Adrenal gland (tissue), 12 donors: ENCODE results near the gene RALGPS1. TPM values are rescaled to one million over a fixed set of nuclear protein-coding genes. Genes with fewer than 3 reads are reported as not detected.
"Not testable (repeated sequence)": the region's sequence is repeated elsewhere in the genome, so short reads cannot be mapped to it uniquely, and the experiment has no call there.

ENCODE experiments used
- DNase-seq, 7 donors: peaks; one replicate each; pipeline ENCODE4 v3.0.0-alpha.2; 2019 to 2020
- H3K27ac ChIP-seq, 5 donors: fragments of 200-600 bp; sonication (generic) in 4 of 5; 1 replicate in 3 of 5; 2 replicates in 2 of 5; pipeline versions ENCODE4 v1.5.1 to v1.8.0; 2016 to 2020; ENCODE audit warnings: mild to moderate bottlenecking in 1 of 5
- H3K27me3 ChIP-seq: fragments of 200-600 bp; 2 replicates; pipeline ENCODE4 v1.8.0; 2021
- H3K36me3 ChIP-seq, 2 donors: fragments of 200-600 bp; replicated peaks in 1 of 2; 1 replicate in 1 of 2; 2 replicates in 1 of 2; pipeline versions ENCODE4 v1.5.1 to v1.8.0; 2018 to 2022
- H3K4me1 ChIP-seq, 2 donors: fragments of 200-600 bp; replicated peaks in 1 of 2; 1 replicate in 1 of 2; 2 replicates in 1 of 2; pipeline versions ENCODE4 v1.5.1 to v1.8.0; 2018 to 2021
- H3K4me3 ChIP-seq, 4 donors: fragments of 200-600 bp; sonication (generic) in 3 of 4; one replicate each; pipeline ENCODE4 v1.5.1; 2016 to 2018
- H3K9me3 ChIP-seq, 3 donors: fragments of 200-600 bp; sonication (generic) in 1 of 3; replicated peaks in 1 of 3; 1 replicate in 2 of 3; 2 replicates in 1 of 3; pipeline versions ENCODE4 v1.5.1 to v1.8.0; 2016 to 2021
- POLR2A ChIP-seq, 2 donors: fragments of 450-650 bp; IDR thresholded peaks; one replicate each; pipeline ENCODE4 v1.6.1; 2017; ENCODE audit warnings: antibody characterized with exemption in 2 of 2, mild to moderate bottlenecking in 2 of 2, moderate library complexity in 1 of 2
- WGBS, 4 donors: extraction: QIAGEN DNeasy Blood & Tissue Kit in 2 of 4; methylation state at CpG; one replicate each; pipeline versions ENCODE4 v1.1.5 to v1.1.7; 2013 to 2017; 5-methylcytosine and 5-hydroxymethylcytosine counted together
- intact Hi-C, 2 donors: fragments of 100-400 bp; cut with DNase I; formaldehyde crosslinking; loops; one replicate each; pipeline versions ENCODE4 v1.14.1 to v1.15.0; 2022 to 2023
- polyA plus RNA-seq, 3 donors: library from polyadenylated mRNA; stranded (reverse); fragments of 200-250 nt in 2 of 3; fragments of 350-450 nt in 1 of 3; fragmentation: Illumina TruSeq in 1 of 3; extraction: RNeasy Lipid Tissue Mini Kit (QIAGEN cat#74804) in 1 of 3; gene quantifications; one replicate each; pipeline ENCODE4 v1.2.3, GENCODE V29; 2013 to 2014
- total RNA-seq, 9 donors: library from RNA; depleted of rRNA in 4 of 9; stranded (reverse); fragments of >200 nt in 4 of 9; fragments of 120-200 nt in 1 of 9; fragmentation: NEBNext Ultra II Directional in 1 of 9; extraction: Animal tissue kit (Norgen Biotek cat#: 25700) in 1 of 9; gene quantifications; one replicate each; pipeline versions ENCODE4 v1.1.0 to v1.2.4, GENCODE V29; 2013 to 2023
- TF ChIP-seq, protein P1 (sequence below), 6 experiments: fragments of 450-650 bp in 4 of 6; fragments of 200-600 bp in 2 of 6; sonication (generic) in 1 of 6; IDR thresholded peaks; 1 replicate in 5 of 6; 2 replicates in 1 of 6; pipeline versions ENCODE4 v1.5.1 to v1.8.0; 2016 to 2021; ENCODE audit warnings: antibody characterized with exemption in 6 of 6, mild to moderate bottlenecking in 2 of 6, moderate library complexity in 1 of 6
- donor health status: healthy with polysubstance abuse.
- donor health status: Bipolar disorder and iron deficiency.
- donor health status: DM: yes; HTN: yes; CAD: no.
- donor health status: DM: no; HTN: no; CAD: no.
- donor health status: DM: no; HTN: no; CAD: no.
- donor health status: DM: yes; HTN: yes; CAD: no.

Gene RALGPS1
- total and polyA plus RNA-seq, 12 donors, result 2.8 to 9.9 (median 5.1) TPM

GRCh38 chr9:127013597-127013996 is 99.0 kb downstream of the RALGPS1 start:
- H3K4me1 ChIP-seq, result peaks cover 0 to 8% of the 10 kb centered on the region in 2 donors
- no peaks in the 10 kb centered on the region for H3K27me3 ChIP-seq
- no peak for TF ChIP-seq POLR2A (IDR thresholded peaks at IDR 0.05)
- TF ChIP-seq, protein P1, sequence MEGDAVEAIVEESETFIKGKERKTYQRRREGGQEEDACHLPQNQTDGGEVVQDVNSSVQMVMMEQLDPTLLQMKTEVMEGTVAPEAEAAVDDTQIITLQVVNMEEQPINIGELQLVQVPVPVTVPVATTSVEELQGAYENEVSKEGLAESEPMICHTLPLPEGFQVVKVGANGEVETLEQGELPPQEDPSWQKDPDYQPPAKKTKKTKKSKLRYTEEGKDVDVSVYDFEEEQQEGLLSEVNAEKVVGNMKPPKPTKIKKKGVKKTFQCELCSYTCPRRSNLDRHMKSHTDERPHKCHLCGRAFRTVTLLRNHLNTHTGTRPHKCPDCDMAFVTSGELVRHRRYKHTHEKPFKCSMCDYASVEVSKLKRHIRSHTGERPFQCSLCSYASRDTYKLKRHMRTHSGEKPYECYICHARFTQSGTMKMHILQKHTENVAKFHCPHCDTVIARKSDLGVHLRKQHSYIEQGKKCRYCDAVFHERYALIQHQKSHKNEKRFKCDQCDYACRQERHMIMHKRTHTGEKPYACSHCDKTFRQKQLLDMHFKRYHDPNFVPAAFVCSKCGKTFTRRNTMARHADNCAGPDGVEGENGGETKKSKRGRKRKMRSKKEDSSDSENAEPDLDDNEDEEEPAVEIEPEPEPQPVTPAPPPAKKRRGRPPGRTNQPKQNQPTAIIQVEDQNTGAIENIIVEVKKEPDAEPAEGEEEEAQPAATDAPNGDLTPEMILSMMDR (IDR thresholded peaks at IDR 0.05), result no peak
- no peak overlapping the region for H3K27ac ChIP-seq
- H3K9me3 ChIP-seq, result no peaks in the 10 kb centered on the region
- DNase-seq, result peak in 2 of 7 donors; percentile 23 to 37
- intact Hi-C loops, result no loop called here
- WGBS, 4 donors, result 68 to 83% (median 75%) methylated on average over 5 of the region's 5 CpGs
- no peaks in the 10 kb centered on the region for H3K36me3 ChIP-seq
- no peak overlapping the region for H3K4me3 ChIP-seq

DNA sequence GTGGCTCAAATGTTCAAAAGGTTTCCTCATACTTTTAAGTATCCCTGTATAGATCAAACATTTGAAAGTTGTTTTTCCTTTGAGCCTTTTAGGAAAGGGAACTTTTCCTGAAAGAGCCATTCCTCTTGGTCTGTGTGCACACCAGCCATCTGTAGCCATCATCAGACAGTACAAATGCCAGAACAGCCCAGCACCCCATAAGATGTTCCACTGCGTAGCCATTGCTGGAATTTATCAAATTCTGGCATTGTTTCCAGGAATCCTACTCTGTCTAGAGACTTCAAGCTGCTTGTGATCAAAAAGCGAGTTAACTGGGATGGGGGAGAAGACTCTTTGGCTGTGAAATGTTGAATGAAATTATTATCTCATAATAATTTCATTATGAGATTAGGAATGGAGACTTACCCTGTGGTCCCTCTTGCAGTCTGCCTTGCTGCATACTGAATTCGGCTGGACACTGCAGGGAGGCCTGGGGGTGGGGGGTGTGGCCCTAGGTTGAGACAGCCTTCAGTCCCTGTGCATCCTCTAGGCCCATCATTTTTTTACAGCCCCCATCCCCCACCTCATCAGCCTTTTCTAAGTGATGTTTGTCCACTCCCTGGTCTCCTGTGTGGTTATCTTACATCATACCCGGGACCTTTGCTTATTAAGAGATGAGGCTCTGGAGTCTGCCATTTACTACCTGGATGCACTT is 99.8 kb downstream of the RALGPS1 start:
- no peak overlapping the region for H3K27ac ChIP-seq
- WGBS, 4 donors, result 82 to 89% (median 89%) methylated on average over 4 of the region's 4 CpGs
- TF ChIP-seq, protein P1 (IDR thresholded peaks at IDR 0.05), result no peak
- no peak for TF ChIP-seq POLR2A (IDR thresholded peaks at IDR 0.05)
- no peaks in the 10 kb centered on the region for H3K36me3 ChIP-seq
- intact Hi-C loops, result no loop called here
- no peak for DNase-seq
- H3K4me3 ChIP-seq, result no peak overlapping the region
- H3K27me3 ChIP-seq, result no peaks in the 10 kb centered on the region
- peaks cover 0 to 8% of the 10 kb centered on the region in 2 donors for H3K4me1 ChIP-seq
- no peaks in the 10 kb centered on the region for H3K9me3 ChIP-seq

GRCh38 chr9:127014910-127015540 is 100.4 kb downstream of the RALGPS1 start:
- Histone ChIP-seq H3K36me3 (no peaks in the 10 kb centered on the region), H3K27me3 (no peaks in the 10 kb centered on the region), H3K9me3 (no peaks in the 10 kb centered on the region), H3K4me3 (no peak overlapping the region), H3K27ac (no peak overlapping the region), H3K4me1 (peaks cover 0 to 8% of the 10 kb centered on the region in 2 donors)
- no peak for TF ChIP-seq POLR2A (IDR thresholded peaks at IDR 0.05)
- TF ChIP-seq, protein P1 (IDR thresholded peaks at IDR 0.05), result no peak
- intact Hi-C loops, result no loop called here
- WGBS, 4 donors, result 96 to 100% (median 99%) methylated on average over 3 of the region's 3 CpGs
- no peak for DNase-seq

GRCh38 chr9:127015921-127016512 is 101.4 kb downstream of the RALGPS1 start:
- Histone ChIP-seq H3K4me3 (no peak overlapping the region), H3K4me1 (peaks cover 0 to 8% of the 10 kb centered on the region in 2 donors), H3K27ac (no peak overlapping the region), H3K36me3 (no peaks in the 10 kb centered on the region), H3K27me3 (no peaks in the 10 kb centered on the region), H3K9me3 (no peaks in the 10 kb centered on the region)
- no peak for TF ChIP-seq POLR2A (IDR thresholded peaks at IDR 0.05)
- TF ChIP-seq, protein P1 (IDR thresholded peaks at IDR 0.05), result no peak
- intact Hi-C loops, result no loop called here
- 86 to 93% (median 90%) methylated on average over 4 of the region's 4 CpGs for WGBS, 4 donors
- DNase-seq, result no peak

GRCh38 chr9:127017979-127018378 is 103.4 kb downstream of the RALGPS1 start:
- intact Hi-C loops, DNase-seq, H3K9me3 ChIP-seq, H3K27me3 ChIP-seq, H3K4me3 ChIP-seq, H3K27ac ChIP-seq, H3K36me3 ChIP-seq: not testable (repeated sequence)
- WGBS, 4 donors, result 92 to 96% (median 95%) methylated on average over 8 to 9 of the region's 9 CpGs
- H3K4me1 ChIP-seq, result peaks cover 4 to 21% of the 10 kb centered on the region in 2 donors
